Stomach (tissue), 9 donors: ENCODE measurements around the gene SLC18A2. TPM values are rescaled to one million over a fixed set of nuclear protein-coding genes. Genes with fewer than 3 reads are reported as not detected.

Experiments used
- DNase-seq, 2 donors: peaks; one replicate each; pipeline versions ENCODE4 v3.0.0 to v3.0.0-alpha.2; 2013 to 2019
- H3K27ac ChIP-seq, 5 donors: fragments of 200-600 bp in 4 of 5; sonication (generic) in 4 of 5; one replicate each; pipeline ENCODE4 v1.5.1; 2013 to 2019; ENCODE audit warnings: mild to moderate bottlenecking in 1 of 5, moderate library complexity in 1 of 5
- H3K27me3 ChIP-seq, 3 donors: fragments of 200-600 bp; sonication (generic); one replicate each; pipeline ENCODE4 v1.5.1; 2017 to 2019; ENCODE audit warnings: mixed run types in 1 of 3
- H3K36me3 ChIP-seq, 4 donors: fragments of 200-600 bp; sonication (generic); 1 replicate in 3 of 4; 2 replicates in 1 of 4; pipeline ENCODE4 v1.5.1; 2016 to 2019
- H3K4me1 ChIP-seq, 4 donors: fragments of 200-600 bp; sonication (generic); one replicate each; pipeline ENCODE4 v1.5.1; 2016 to 2019
- H3K4me3 ChIP-seq, 4 donors: fragments of 200-600 bp; sonication (generic) in 3 of 4; one replicate each; pipeline ENCODE4 v1.5.1; 2016 to 2019; ENCODE audit warnings: mild to moderate bottlenecking in 1 of 4
- H3K9me3 ChIP-seq, 4 donors: fragments of 200-600 bp; sonication (generic); one replicate each; pipeline ENCODE4 v1.5.1; 2016 to 2019
- CTCF ChIP-seq, 7 experiments: fragments of 450-650 bp in 4 of 7; fragments of 200-600 bp in 3 of 7; sonication (generic) in 3 of 7; IDR thresholded peaks; one replicate each; pipeline ENCODE4 v1.5.1; 2016 to 2019; ENCODE audit warnings: antibody characterized with exemption in 7 of 7, control low read depth in 2 of 7, mild to moderate bottlenecking in 1 of 7
- EP300 ChIP-seq: sonication (generic); formaldehyde crosslinking; IDR thresholded peaks from one replicate; pipeline ENCODE4 v1.6.1; 2017; ENCODE audit warnings: antibody characterized with exemption
- POLR2A ChIP-seq, 4 donors: fragments of 450-650 bp; IDR thresholded peaks; one replicate each; pipeline ENCODE4 v1.6.1; 2016; ENCODE audit warnings: antibody characterized with exemption in 4 of 4, control low read depth in 2 of 4, mild to moderate bottlenecking in 1 of 4, moderate library complexity in 1 of 4
- POLR2AphosphoS5 ChIP-seq, 3 donors: sonication (generic); formaldehyde crosslinking; IDR thresholded peaks; one replicate each; pipeline ENCODE4 v1.6.1; 2016; ENCODE audit warnings: antibody characterized with exemption in 3 of 3
- WGBS, 5 donors: extraction: QIAGEN DNeasy Blood & Tissue Kit in 3 of 5; methylation state at CpG; one replicate each; pipeline versions ENCODE4 v1.1.5 to v1.1.7; 2013 to 2018; 5-methylcytosine and 5-hydroxymethylcytosine counted together
- intact Hi-C: fragments of 100-400 bp; cut with DNase I; formaldehyde crosslinking; loops from one replicate; pipeline ENCODE4 v1.15.1; 2023; ENCODE audit warnings: low total_unique reads
- polyA plus RNA-seq, 3 donors: library from polyadenylated mRNA; stranded (reverse); fragments of 200-250 nt; gene quantifications; one replicate each; pipeline ENCODE4 v1.2.3, GENCODE V29; 2013
- total RNA-seq, 5 donors: library from RNA; depleted of rRNA; stranded (reverse); fragments of >200 nt; gene quantifications; one replicate each; pipeline versions ENCODE4 v1.1.0 to v1.2.3, GENCODE V29; 2014 to 2016
- donor health status: healthy with polysubstance abuse.
- donor health status: Bipolar disorder and iron deficiency.
- donor health status: healthy.

SLC18A2 gene
- total and polyA plus RNA-seq, 8 donors: 0.43 to 49.6 (median 2.3) TPM; not detected in 1

- 73 to 89% (median 78%) methylated on average over 8 of the region's 8 CpGs for WGBS, 5 donors
- Histone ChIP-seq H3K4me3 (no peak overlapping the region), H3K27ac (no peak overlapping the region), H3K9me3 (no peaks in the 10 kb centered on the region), H3K27me3 (peaks cover 17 to 69% (median 36%) of the 10 kb centered on the region in 3 donors), H3K36me3 (no peaks in the 10 kb centered on the region), H3K4me1 (peaks cover 10 to 16% (median 15%) of the 10 kb centered on the region in 4 donors)
- TF ChIP-seq POLR2AphosphoS5 (IDR thresholded peaks at IDR 0.05) (no peak), POLR2A (IDR thresholded peaks at IDR 0.05) (no peak), CTCF (IDR thresholded peaks at IDR 0.05) (no peak), EP300 (no peak)
- intact Hi-C loops: no loop called here
- no peak for DNase-seq
Observed at GRCh38 chr10:117239051-117239450, 1.9 kb upstream of the SLC18A2 start.

GRCh38 chr10:117239721-117240620, 943 bp upstream of the SLC18A2 start:
- TF ChIP-seq POLR2A (IDR thresholded peaks at IDR 0.05) (no peak), CTCF (IDR thresholded peaks at IDR 0.05) (no peak), POLR2AphosphoS5 (IDR thresholded peaks at IDR 0.05) (no peak)
- WGBS, 5 donors: 36 to 53% (median 41%) methylated on average over 9 to 15 of the region's 15 CpGs
- Histone ChIP-seq H3K4me3 (peak overlapping the region in 1 of 4 donors; percentile 35), H3K36me3 (no peaks in the 10 kb centered on the region), H3K4me1 (peaks cover 10 to 16% (median 15%) of the 10 kb centered on the region in 4 donors), H3K27me3 (peaks cover 17 to 78% (median 36%) of the 10 kb centered on the region in 3 donors), H3K27ac (peak overlapping the region in 1 of 5 donors; percentile 1), H3K9me3 (no peaks in the 10 kb centered on the region)
- DNase-seq: no peak
- intact Hi-C loops: no loop called here

- peak in 1 of 2 donors; percentile 48 for DNase-seq
- 6 to 14% (median 8%) methylated on average over 23 to 56 of the region's 56 CpGs for WGBS, 5 donors
- peaks cover 17 to 79% (median 32%) of the 10 kb centered on the region in 3 donors for H3K27me3 ChIP-seq
Observed at GRCh38 chr10:117241541-117242462, 888 bp downstream of the SLC18A2 start.

More at GRCh38 chr10:117241541-117242462, 888 bp downstream of the SLC18A2 start:
- Histone ChIP-seq H3K27ac (peak overlapping the region in 4 of 5 donors; percentile 15 to 67 (median 36)), H3K9me3 (no peaks in the 10 kb centered on the region), H3K36me3 (no peaks in the 10 kb centered on the region), H3K4me1 (peaks cover 10 to 16% (median 15%) of the 10 kb centered on the region in 4 donors), H3K4me3 (peak overlapping the region; percentile 31 to 44 (median 38))
- TF ChIP-seq CTCF (IDR thresholded peaks at IDR 0.05) (no peak), POLR2A (IDR thresholded peaks at IDR 0.05) (no peak), POLR2AphosphoS5 (IDR thresholded peaks at IDR 0.05) (no peak), EP300 (no peak)
- intact Hi-C loops: no loop called here
